OCI-LY1 (cell line): Measurements from ENCODE around the gene BIRC5.

Source experiments
- H2AFZ ChIP-seq: fragments of 200-600 bp; sonication (generic), shearing (Covaris generic); 2 replicates; pipeline ENCODE4 v1.6.0; 2014; ENCODE audit warnings: antibody characterized with exemption, mild to moderate bottlenecking, low read length
- H3F3A ChIP-seq: fragments of 200-600 bp; sonication (generic), shearing (Covaris generic); 2 replicates; pipeline ENCODE4 v1.6.0; 2014; ENCODE audit warnings: mild to moderate bottlenecking, antibody characterized with exemption, low read length, moderate library complexity; ENCODE audit not compliant: insufficient read depth
- H3K27ac ChIP-seq: fragments of 200-600 bp; sonication (generic); 2 replicates; pipeline ENCODE4 v1.5.1; 2014; ENCODE audit warnings: low read length, mixed run types, mild to moderate bottlenecking, low read depth; ENCODE audit not compliant: poor library complexity, severe bottlenecking
- H3K27me3 ChIP-seq: fragments of 200-600 bp; sonication (generic); 2 replicates; pipeline ENCODE4 v1.6.0; 2014; ENCODE audit warnings: antibody characterized with exemption, mild to moderate bottlenecking, low read length, moderate library complexity; ENCODE audit not compliant: insufficient read depth
- H3K36me3 ChIP-seq: fragments of 200-600 bp; sonication (generic); 2 replicates; pipeline ENCODE4 v1.6.1; 2014; ENCODE audit warnings: mild to moderate bottlenecking, antibody characterized with exemption, low read length, moderate library complexity, mixed read lengths; ENCODE audit not compliant: insufficient read depth
- H3K4me1 ChIP-seq: fragments of 200-600 bp; sonication (generic); 2 replicates; pipeline ENCODE4 v1.5.1; 2014; ENCODE audit warnings: mild to moderate bottlenecking, low read length, moderate library complexity; ENCODE audit not compliant: insufficient read depth, severe bottlenecking
- H3K4me2 ChIP-seq: fragments of 200-600 bp; sonication (generic), shearing (Covaris generic); 2 replicates; pipeline ENCODE4 v1.6.1; 2014; ENCODE audit warnings: low read length
- H3K4me3 ChIP-seq: fragments of 200-600 bp; sonication (generic); 2 replicates; pipeline ENCODE4 v1.5.1; 2014; ENCODE audit warnings: low read length, low read depth, mild to moderate bottlenecking, mixed read lengths; ENCODE audit not compliant: poor library complexity, severe bottlenecking
- H3K79me2 ChIP-seq: fragments of 200-600 bp; shearing (Covaris generic); 2 replicates; pipeline ENCODE4 v1.6.1; 2016; ENCODE audit warnings: mixed run types, low read length, mixed read lengths; ENCODE audit not compliant: insufficient read depth
- H3K9ac ChIP-seq: fragments of 200-600 bp; sonication (generic), shearing (Covaris generic); 2 replicates; pipeline ENCODE4 v1.6.1; 2014; ENCODE audit warnings: mild to moderate bottlenecking, low read length, mixed read lengths
- H3K9me2 ChIP-seq: fragments of 200-600 bp; sonication (generic), shearing (Covaris generic); 2 replicates; pipeline ENCODE4 v1.6.1; 2014; ENCODE audit warnings: low read depth, mild to moderate bottlenecking, low read length, mixed read lengths
- H3K9me3 ChIP-seq: fragments of 200-600 bp; shearing (Covaris generic); 2 replicates; pipeline ENCODE4 v1.6.1; 2014; ENCODE audit warnings: low read length, mixed read lengths
- H4K20me1 ChIP-seq: fragments of 200-600 bp; sonication (generic), shearing (Covaris generic); 2 replicates; pipeline ENCODE4 v1.6.0; 2016; ENCODE audit warnings: mild to moderate bottlenecking, low read length; ENCODE audit not compliant: insufficient read depth
- EZH2 ChIP-seq: fragments of 200-600 bp; sonication (generic), shearing (Covaris generic); IDR thresholded peaks from 2 replicates; pipeline ENCODE4 v1.8.0; 2017; ENCODE audit warnings: borderline replicate concordance, mixed run types, mild to moderate bottlenecking, antibody characterized with exemption, low read length, moderate library complexity, mixed read lengths
- TF ChIP-seq, protein P1 (sequence below): fragments of 200-600 bp; sonication (generic), shearing (Covaris generic); IDR thresholded peaks from 2 replicates; pipeline ENCODE4 v1.5.1; 2017; ENCODE audit warnings: mild to moderate bottlenecking, antibody characterized with exemption, low read length, moderate library complexity, mixed read lengths

The BIRC5 gene

DNA sequence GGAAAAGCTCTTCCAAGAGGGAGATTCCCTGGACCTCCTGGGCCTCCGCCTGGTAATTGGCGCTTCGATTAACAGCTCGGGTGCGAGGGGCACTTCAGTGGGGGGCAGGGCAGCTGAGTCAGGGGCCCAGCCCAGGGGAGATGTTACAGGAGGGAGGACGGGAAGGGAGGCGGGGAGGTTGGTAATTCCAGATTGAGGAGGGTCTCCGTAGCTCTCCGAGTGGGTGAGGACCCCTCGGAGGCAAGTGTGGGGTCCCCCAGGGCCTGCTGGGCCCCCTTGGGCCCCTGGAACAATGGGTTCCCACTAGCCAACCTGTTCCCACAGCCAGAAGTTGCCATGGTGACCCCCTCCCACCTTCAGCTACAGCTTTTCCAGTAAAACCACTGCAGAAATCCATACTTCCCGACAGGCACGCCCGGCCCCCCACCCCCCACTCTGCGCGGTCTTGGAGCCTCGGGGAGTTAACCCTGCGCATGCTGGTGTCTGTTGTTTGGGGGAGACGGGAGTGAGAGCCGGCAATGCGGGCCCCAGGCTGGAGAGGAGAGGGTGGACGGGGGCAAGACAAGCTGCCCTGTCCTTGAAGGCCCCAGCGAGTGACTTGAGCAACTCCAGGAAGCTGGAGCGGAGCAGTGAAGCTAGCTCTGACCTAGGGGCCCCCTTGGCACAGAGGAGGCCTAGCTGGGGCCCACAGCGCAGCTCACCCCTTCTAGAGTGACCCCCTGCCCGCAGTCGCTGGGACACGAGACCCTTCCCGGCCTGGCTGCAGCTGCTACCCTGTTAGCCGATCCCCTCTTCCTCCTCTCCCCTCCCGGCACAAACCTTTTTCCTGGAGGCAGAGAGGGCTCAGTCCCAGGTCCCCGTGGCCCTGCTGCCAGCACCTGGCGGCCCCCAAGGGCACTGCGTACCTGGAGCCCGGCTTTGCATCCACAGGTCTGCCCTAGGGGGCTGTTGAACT is 55.2 kb downstream of the BIRC5 start:
- H3K4me2 ChIP-seq: no peak overlapping the region
- no peaks in the 10 kb centered on the region for H4K20me1 ChIP-seq
- H2AFZ ChIP-seq: no peak overlapping the region
- no peak overlapping the region for H3K27ac ChIP-seq
- 0 out of 2 replicates have a peak, but pooled peaks cover 17% of the 10 kb centered on the region for H3K27me3 ChIP-seq
- peaks cover 15% of the 10 kb centered on the region for H3K4me1 ChIP-seq
- H3K9me2 ChIP-seq: no peaks in the 10 kb centered on the region
- no peaks in the 10 kb centered on the region; the same call in 1 of the 2 replicates for H3K36me3 ChIP-seq
- no peaks in the 10 kb centered on the region for H3K79me2 ChIP-seq
- H3K4me3 ChIP-seq: no peak overlapping the region
- H3K9ac ChIP-seq: no peak overlapping the region
- TF ChIP-seq, protein P1, sequence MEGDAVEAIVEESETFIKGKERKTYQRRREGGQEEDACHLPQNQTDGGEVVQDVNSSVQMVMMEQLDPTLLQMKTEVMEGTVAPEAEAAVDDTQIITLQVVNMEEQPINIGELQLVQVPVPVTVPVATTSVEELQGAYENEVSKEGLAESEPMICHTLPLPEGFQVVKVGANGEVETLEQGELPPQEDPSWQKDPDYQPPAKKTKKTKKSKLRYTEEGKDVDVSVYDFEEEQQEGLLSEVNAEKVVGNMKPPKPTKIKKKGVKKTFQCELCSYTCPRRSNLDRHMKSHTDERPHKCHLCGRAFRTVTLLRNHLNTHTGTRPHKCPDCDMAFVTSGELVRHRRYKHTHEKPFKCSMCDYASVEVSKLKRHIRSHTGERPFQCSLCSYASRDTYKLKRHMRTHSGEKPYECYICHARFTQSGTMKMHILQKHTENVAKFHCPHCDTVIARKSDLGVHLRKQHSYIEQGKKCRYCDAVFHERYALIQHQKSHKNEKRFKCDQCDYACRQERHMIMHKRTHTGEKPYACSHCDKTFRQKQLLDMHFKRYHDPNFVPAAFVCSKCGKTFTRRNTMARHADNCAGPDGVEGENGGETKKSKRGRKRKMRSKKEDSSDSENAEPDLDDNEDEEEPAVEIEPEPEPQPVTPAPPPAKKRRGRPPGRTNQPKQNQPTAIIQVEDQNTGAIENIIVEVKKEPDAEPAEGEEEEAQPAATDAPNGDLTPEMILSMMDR: no peak
- TF ChIP-seq EZH2: no peak
- H3F3A ChIP-seq: no peaks in the 10 kb centered on the region
- peaks cover 3% of the 10 kb centered on the region; the same call in 1 of the 2 replicates for H3K9me3 ChIP-seq

DNA sequence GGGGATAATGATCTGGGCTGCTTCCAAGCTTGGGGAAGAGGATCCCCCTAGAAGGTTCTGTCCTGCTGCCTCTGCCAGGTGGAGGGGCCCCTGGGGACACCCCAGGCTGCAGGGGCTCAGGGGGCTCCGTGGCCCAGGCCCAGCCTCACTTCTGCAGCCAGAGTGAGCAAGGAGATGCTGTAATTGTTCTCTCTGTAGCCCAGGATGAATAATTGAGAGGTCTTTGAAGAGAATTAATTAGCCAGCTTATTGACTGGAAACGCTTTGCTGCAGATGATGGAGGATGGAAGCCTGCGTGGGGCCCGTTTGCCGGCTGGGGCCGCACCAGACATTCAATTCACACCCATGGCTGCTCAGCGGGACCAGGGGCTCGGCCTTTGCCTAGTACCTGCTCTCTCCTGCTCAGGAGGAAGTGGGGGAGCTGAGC is 55.9 kb downstream of the BIRC5 start:
- Histone ChIP-seq H3K4me2 (no peak overlapping the region), H3K9ac (no peak overlapping the region), H3K9me2 (no peaks in the 10 kb centered on the region), H3F3A (no peaks in the 10 kb centered on the region), H3K9me3 (peaks cover 3% of the 10 kb centered on the region; the same call in 1 of the 2 replicates), H3K36me3 (no peaks in the 10 kb centered on the region; the same call in 1 of the 2 replicates), H3K79me2 (no peaks in the 10 kb centered on the region), H2AFZ (no peak overlapping the region), H3K4me3 (no peak overlapping the region), H4K20me1 (no peaks in the 10 kb centered on the region), H3K4me1 (peaks cover 15% of the 10 kb centered on the region), H3K27ac (no peak overlapping the region), H3K27me3 (0 out of 2 replicates have a peak, but pooled peaks cover 17% of the 10 kb centered on the region)
- TF ChIP-seq, protein P1: no peak
- no peak for TF ChIP-seq EZH2

DNA sequence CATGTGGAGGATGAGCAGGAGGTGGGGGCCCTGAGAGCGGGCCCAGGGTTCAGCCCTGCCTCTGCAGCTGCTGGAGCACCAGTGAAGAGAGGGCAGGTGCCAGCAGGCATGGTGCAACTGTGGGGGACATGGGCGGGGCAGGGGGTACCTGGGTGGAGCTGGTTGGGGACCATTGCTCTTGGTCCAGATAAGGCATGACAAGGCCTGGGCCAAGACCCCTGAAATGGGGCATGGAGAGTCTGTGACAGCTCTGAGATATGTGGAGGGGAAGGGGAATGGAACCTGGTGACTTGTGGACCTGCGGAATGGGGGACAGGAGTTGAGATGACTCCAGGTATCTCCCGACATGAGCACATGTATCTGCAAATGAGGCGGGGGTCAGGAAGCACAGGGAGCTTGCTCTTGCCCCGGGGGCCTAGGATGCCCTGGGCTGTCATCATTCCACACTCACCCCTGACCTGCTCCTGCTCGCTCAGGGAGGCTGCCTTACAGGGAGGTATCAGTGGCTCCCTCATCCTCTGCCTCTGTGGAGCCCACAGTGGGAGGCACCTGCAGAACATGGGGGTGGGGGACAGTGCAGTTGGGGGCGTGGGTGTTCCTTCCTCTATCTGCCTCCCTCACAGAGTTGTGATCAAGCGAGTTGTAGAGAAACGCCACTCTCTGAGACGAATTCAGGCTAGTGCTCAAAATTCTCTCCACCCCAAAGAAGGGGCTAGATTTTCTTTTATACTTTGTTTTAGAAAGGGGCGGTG is 57.5 kb downstream of the BIRC5 start:
- Histone ChIP-seq H3K9ac (no peak overlapping the region), H3K4me3 (no peak overlapping the region), H3K9me2 (no peaks in the 10 kb centered on the region), H3K27me3 (peaks cover 14% of the 10 kb centered on the region; the same call in 1 of the 2 replicates), H4K20me1 (no peaks in the 10 kb centered on the region), H3K9me3 (peaks cover 3% of the 10 kb centered on the region; the same call in 1 of the 2 replicates), H3K4me1 (peaks cover 26% of the 10 kb centered on the region), H3K27ac (no peak overlapping the region), H2AFZ (no peak overlapping the region), H3F3A (0 out of 2 replicates have a peak, but pooled peaks cover 3% of the 10 kb centered on the region), H3K79me2 (no peaks in the 10 kb centered on the region), H3K4me2 (no peak overlapping the region), H3K36me3 (no peaks in the 10 kb centered on the region; the same call in 1 of the 2 replicates)
- TF ChIP-seq EZH2: no peak
- TF ChIP-seq, protein P1: no peak
